ENCODE measurements around the gene NFIX.
"Not testable (repeated sequence)": the region's sequence is repeated elsewhere in the genome, so short reads cannot be mapped to it uniquely, and the experiment has no call there.

Gene NFIX

DNA sequence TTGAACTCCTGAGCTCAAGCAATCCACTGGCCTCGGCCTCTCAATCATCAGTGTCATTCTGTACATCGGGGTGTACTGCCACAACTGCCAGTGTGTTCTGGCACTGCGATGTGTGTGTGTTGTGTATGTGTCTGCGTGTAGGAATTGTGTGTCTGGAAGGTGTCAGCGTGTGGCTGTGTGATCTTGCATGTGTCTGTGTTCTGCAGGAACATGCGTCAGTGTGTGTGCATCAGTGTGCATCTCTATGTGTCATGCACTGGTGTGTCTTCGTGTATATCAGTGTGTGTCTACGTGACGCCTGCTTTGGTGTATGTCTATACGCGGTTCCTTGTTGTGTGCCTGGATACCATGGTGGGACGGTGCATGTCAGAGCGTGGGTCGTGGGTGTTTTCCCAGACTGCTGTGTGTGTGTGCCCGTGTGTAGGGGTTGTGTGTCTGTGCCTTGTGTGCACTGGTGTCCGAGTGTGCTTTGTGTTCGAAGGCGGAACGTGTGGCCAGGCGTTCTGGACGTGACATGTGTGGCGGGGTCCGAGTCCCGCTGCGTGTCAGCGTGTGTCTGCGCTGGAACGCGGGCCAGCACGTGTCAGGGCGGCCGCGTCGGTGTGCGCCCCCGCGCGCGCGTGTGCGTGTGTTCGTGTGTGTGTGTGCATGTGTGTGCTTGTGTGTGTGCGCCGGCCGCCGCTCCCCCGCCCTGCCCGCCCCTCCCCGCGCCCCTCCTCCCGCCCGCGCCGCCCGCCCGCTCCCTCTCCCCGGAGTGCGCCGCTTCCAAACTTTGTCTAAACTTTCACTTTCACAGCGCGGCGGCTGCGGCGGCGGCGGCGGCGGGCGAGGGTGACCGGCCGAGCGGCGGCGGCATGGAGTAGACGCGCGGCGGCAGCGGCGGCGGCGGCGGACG, at the start of gene NFIX:
NFIX (plus strand) TSS at position 775 of the 895 bp plus-strand sequence. CDS start 363 bp downstream, outside the sequence.
- Histone ChIP-seq H3K27me3 (ENCODE audit: control insufficient read depth, insufficient read depth, low read length) (peaks cover 54% of the 10 kb centered on the region), H3K27ac (ENCODE audit: low read length) (no peak within 1 kb of the TSS), H3K4me3 (ENCODE audit: low read length) (peak within 1 kb of the TSS; percentile 7; the same call in 1 of the 2 replicates), H3K36me3 (ENCODE audit: control insufficient read depth, insufficient read depth, low read length) (no peaks in the 10 kb centered on the region; the same call in 1 of the 2 replicates), H3K4me1 (ENCODE audit: control insufficient read depth, insufficient read depth, low read length) (peaks cover 6% of the 10 kb centered on the region), H3K9me3 (ENCODE audit: control insufficient read depth, insufficient read depth, low read length) (no peaks in the 10 kb centered on the region)
- no peak for DNase-seq (ENCODE audit: low read depth, low spot score)
- no CpG with 5 or more reads among the region's 84 CpGs for WGBS (ENCODE audit: insufficient coverage, insufficient read length)

DNA sequence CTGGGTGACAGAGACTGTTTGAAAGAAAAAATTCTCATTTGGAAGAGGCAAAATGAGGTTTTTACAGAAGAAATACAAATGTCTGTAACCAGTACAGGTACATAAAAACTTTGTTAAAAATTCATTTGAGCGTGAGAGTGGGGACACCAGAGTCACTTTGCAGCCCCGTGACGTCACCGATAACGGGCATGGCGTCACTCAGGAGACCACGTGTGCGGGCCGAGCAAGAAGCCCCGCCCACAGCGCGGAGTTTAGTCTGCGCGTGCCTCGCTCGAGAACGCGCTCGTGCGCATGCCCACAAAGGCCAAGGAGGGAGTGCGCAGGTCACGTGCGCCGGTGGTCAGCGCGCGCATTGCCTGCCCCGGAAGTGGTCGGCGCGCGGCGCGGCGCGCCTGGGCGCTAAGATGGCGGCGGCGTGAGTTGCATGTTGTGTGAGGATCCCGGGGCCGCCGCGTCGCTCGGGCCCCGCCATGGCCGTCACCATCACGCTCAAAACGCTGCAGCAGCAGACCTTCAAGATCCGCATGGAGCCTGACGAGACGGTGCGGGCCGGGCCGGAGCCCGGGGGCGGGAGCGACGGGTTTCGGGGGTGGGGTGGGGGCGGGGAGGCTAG, 49.7 kb upstream of the NFIX start, which contains the start of gene RAD23A:
RAD23A (plus strand) TSS at position 384 of the 613 bp plus-strand sequence; CDS start at position 471, 87 bp downstream.
- Histone ChIP-seq H3K4me3 (ENCODE audit: low read length) (peak within 1 kb of the TSS; percentile 79; the same call in 1 of the 2 replicates), H3K4me1 (ENCODE audit: control insufficient read depth, insufficient read depth, low read length) (no peaks in the 10 kb centered on the region), H3K9me3 (ENCODE audit: control insufficient read depth, insufficient read depth, low read length) (no peaks in the 10 kb centered on the region), H3K36me3 (ENCODE audit: control insufficient read depth, insufficient read depth, low read length) (peaks cover 43% of the 10 kb centered on the region), H3K27ac (ENCODE audit: low read length) (no peak within 1 kb of the TSS), H3K27me3 (ENCODE audit: control insufficient read depth, insufficient read depth, low read length) (no peaks in the 10 kb centered on the region)
- WGBS (ENCODE audit: insufficient coverage, insufficient read length) = no CpG with 5 or more reads among the region's 62 CpGs
- DNase-seq (ENCODE audit: low read depth, low spot score) = peak; percentile 95

GRCh38 chr19:12946092-12946721, 49.1 kb upstream of the NFIX start:
- Histone ChIP-seq H3K4me3 (ENCODE audit: low read length) (peak overlapping the region; percentile 79; the same call in 1 of the 2 replicates), H3K4me1 (ENCODE audit: control insufficient read depth, insufficient read depth, low read length) (no peaks in the 10 kb centered on the region), H3K27ac (ENCODE audit: low read length) (no peak overlapping the region), H3K36me3 (ENCODE audit: control insufficient read depth, insufficient read depth, low read length) (peaks cover 41% of the 10 kb centered on the region), H3K9me3 (ENCODE audit: control insufficient read depth, insufficient read depth, low read length) (no peaks in the 10 kb centered on the region), H3K27me3 (ENCODE audit: control insufficient read depth, insufficient read depth, low read length) (no peaks in the 10 kb centered on the region)
- no peak for DNase-seq (ENCODE audit: low read depth, low spot score)
- no CpG with 5 or more reads among the region's 40 CpGs for WGBS (ENCODE audit: insufficient coverage, insufficient read length)

GRCh38 chr19:12946731-12947496, 48.4 kb upstream of the NFIX start:
- Histone ChIP-seq H3K4me1 (ENCODE audit: control insufficient read depth, insufficient read depth, low read length) (no peaks in the 10 kb centered on the region), H3K27ac (ENCODE audit: low read length) (no peak overlapping the region), H3K36me3 (ENCODE audit: control insufficient read depth, insufficient read depth, low read length) (peaks cover 38% of the 10 kb centered on the region), H3K27me3 (ENCODE audit: control insufficient read depth, insufficient read depth, low read length) (no peaks in the 10 kb centered on the region), H3K4me3 (ENCODE audit: low read length) (peak overlapping the region; percentile 79; the same call in 1 of the 2 replicates), H3K9me3 (ENCODE audit: control insufficient read depth, insufficient read depth, low read length) (no peaks in the 10 kb centered on the region)
- WGBS (ENCODE audit: insufficient coverage, insufficient read length) = no CpG with 5 or more reads among the region's 14 CpGs
- DNase-seq (ENCODE audit: low read depth, low spot score) = no peak

GRCh38 chr19:12947702-12948611, 47.3 kb upstream of the NFIX start:
- H3K4me1 ChIP-seq (ENCODE audit: control insufficient read depth, insufficient read depth, low read length) = no peaks in the 10 kb centered on the region
- DNase-seq (ENCODE audit: low read depth, low spot score) = no peak
- no CpG with 5 or more reads among the region's 28 CpGs for WGBS (ENCODE audit: insufficient coverage, insufficient read length)
- H3K36me3 ChIP-seq (ENCODE audit: control insufficient read depth, insufficient read depth, low read length) = peaks cover 37% of the 10 kb centered on the region
- no peak overlapping the region for H3K4me3 ChIP-seq (ENCODE audit: low read length)
- no peaks in the 10 kb centered on the region for H3K27me3 ChIP-seq (ENCODE audit: control insufficient read depth, insufficient read depth, low read length)
- no peaks in the 10 kb centered on the region for H3K9me3 ChIP-seq (ENCODE audit: control insufficient read depth, insufficient read depth, low read length)
- no peak overlapping the region for H3K27ac ChIP-seq (ENCODE audit: low read length)

DNA sequence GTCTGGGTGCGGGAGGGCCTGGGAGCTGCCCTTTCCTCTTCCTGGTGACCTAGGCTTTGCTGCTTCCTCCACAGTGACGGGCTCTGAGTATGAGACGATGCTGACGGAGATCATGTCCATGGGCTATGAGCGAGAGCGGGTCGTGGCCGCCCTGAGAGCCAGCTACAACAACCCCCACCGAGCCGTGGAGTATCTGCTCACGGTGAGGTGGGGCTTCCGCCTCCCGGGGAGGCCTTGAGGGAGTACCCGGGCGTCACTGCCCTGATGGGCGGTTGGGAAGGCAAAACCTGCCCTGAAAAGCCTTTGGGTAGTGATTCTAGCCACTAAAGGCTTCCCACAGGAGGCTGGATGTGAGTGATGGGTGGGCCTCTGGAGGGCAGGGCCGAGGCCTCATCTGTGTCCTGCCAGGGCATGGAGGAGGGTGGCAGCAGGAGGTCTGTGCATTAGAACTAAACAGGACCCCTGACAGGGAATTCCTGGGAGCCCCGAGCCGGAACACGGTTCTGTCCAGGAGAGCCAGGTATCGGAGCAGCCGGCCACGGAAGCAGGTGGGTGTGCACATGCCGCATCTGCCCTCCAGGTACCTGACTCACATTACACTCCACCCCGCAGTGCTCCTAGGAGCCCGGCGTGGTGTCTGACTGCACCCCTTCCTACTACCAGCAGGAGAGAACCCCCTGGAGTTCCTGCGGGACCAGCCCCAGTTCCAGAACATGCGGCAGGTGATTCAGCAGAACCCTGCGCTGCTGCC, 46.5 kb upstream of the NFIX start:
- H3K4me1 ChIP-seq (ENCODE audit: control insufficient read depth, insufficient read depth, low read length) = no peaks in the 10 kb centered on the region
- no peaks in the 10 kb centered on the region for H3K27me3 ChIP-seq (ENCODE audit: control insufficient read depth, insufficient read depth, low read length)
- no peak overlapping the region for H3K27ac ChIP-seq (ENCODE audit: low read length)
- WGBS (ENCODE audit: insufficient coverage, insufficient read length) = no CpG with 5 or more reads among the region's 30 CpGs
- H3K9me3 ChIP-seq (ENCODE audit: control insufficient read depth, insufficient read depth, low read length) = no peaks in the 10 kb centered on the region
- no peak overlapping the region for H3K4me3 ChIP-seq (ENCODE audit: low read length)
- no peak for DNase-seq (ENCODE audit: low read depth, low spot score)
- H3K36me3 ChIP-seq (ENCODE audit: control insufficient read depth, insufficient read depth, low read length) = peaks cover 35% of the 10 kb centered on the region

GRCh38 chr19:12949363-12950283, 45.7 kb upstream of the NFIX start:
- no peak overlapping the region for H3K4me3 ChIP-seq (ENCODE audit: low read length)
- peaks cover 40% of the 10 kb centered on the region for H3K36me3 ChIP-seq (ENCODE audit: control insufficient read depth, insufficient read depth, low read length)
- H3K9me3 ChIP-seq (ENCODE audit: control insufficient read depth, insufficient read depth, low read length) = no peaks in the 10 kb centered on the region
- H3K27me3 ChIP-seq (ENCODE audit: control insufficient read depth, insufficient read depth, low read length) = no peaks in the 10 kb centered on the region
- WGBS (ENCODE audit: insufficient coverage, insufficient read length) = no CpG with 5 or more reads among the region's 16 CpGs
- no peaks in the 10 kb centered on the region for H3K4me1 ChIP-seq (ENCODE audit: control insufficient read depth, insufficient read depth, low read length)
- no peak for DNase-seq (ENCODE audit: low read depth, low spot score)
- no peak overlapping the region for H3K27ac ChIP-seq (ENCODE audit: low read length)

GRCh38 chr19:12952050-12952449, 43.2 kb upstream of the NFIX start:
- H3K27me3 ChIP-seq (ENCODE audit: control insufficient read depth, insufficient read depth, low read length); H3K4me1 ChIP-seq (ENCODE audit: control insufficient read depth, insufficient read depth, low read length); H3K27ac ChIP-seq (ENCODE audit: low read length); H3K4me3 ChIP-seq (ENCODE audit: low read length); DNase-seq (ENCODE audit: low read depth, low spot score); H3K9me3 ChIP-seq (ENCODE audit: control insufficient read depth, insufficient read depth, low read length): not testable (repeated sequence)
- no CpG with 5 or more reads among the region's 6 CpGs for WGBS (ENCODE audit: insufficient coverage, insufficient read length)
- peaks cover 39% of the 10 kb centered on the region for H3K36me3 ChIP-seq (ENCODE audit: control insufficient read depth, insufficient read depth, low read length)

Measured in iPS DF 6.9 (cell line).